H1 (cell line): ENCODE data around the gene FH. TPM values are rescaled to one million over a fixed set of nuclear protein-coding genes. Genes with fewer than 3 reads are reported as not detected.

Experiments
- CTCF ChIA-PET: fragments of 300-600 bp; sonication (Branson Sonifier 250); formaldehyde crosslinking; loops from one replicate; lab custom pipeline; 2021; ENCODE audit not compliant: partially characterized antibody; lab: Charles Lee
- POLR2A ChIA-PET: fragments of 300-600 bp; sonication (Branson Sonifier 250); formaldehyde crosslinking; loops from one replicate; lab custom pipeline; 2021; ENCODE audit warnings: inconsistent platforms; ENCODE audit not compliant: partially characterized antibody; lab: Charles Lee
- DNase-seq, 2 experiments: peaks; one replicate each; pipeline versions ENCODE4 v3.0.0 to v3.0.0-alpha.2; 2010 to 2022; ENCODE audit warnings: low spot score in 2 of 2, low read depth in 1 of 2, mixed read lengths in 1 of 2
- FAIRE-seq: peaks from 2 replicates; lab custom pipeline; 2011; peaks lifted over from hg19 to GRCh38; lab: Jason Lieb, UNC
- H2AFZ ChIP-seq: 2 replicates; pipeline ENCODE4 v1.8.1; 2012; ENCODE audit warnings: low read length, inconsistent platforms
- H2AK5ac ChIP-seq: 2 replicates; pipeline ENCODE4 v1.6.1; 2013; ENCODE audit warnings: low read depth, low read length
- H2BK120ac ChIP-seq: replicated peaks from 2 replicates; pipeline ENCODE3; 2013; ENCODE audit warnings: low read depth, low read length, inconsistent platforms
- H2BK12ac ChIP-seq: 2 replicates; pipeline ENCODE4 v1.6.1; 2013; ENCODE audit warnings: low read depth, low read length
- H2BK15ac ChIP-seq: 2 replicates; pipeline ENCODE4 v1.6.1; 2013; ENCODE audit warnings: low read length
- H2BK20ac ChIP-seq: 2 replicates; pipeline ENCODE4 v1.6.1; 2013; ENCODE audit warnings: low read length
- H2BK5ac ChIP-seq: 2 replicates; pipeline ENCODE4 v1.6.1; 2013; ENCODE audit warnings: low read depth, low read length
- H3K14ac ChIP-seq: 2 replicates; pipeline ENCODE4 v1.6.1; 2013; ENCODE audit warnings: inconsistent platforms; ENCODE audit not compliant: insufficient read length
- H3K18ac ChIP-seq: 2 replicates; pipeline ENCODE4 v1.6.1; 2013; ENCODE audit warnings: low read length; ENCODE audit errors: extremely low read depth
- H3K23ac ChIP-seq: 2 replicates; pipeline ENCODE4 v1.6.1; 2013; ENCODE audit warnings: inconsistent platforms; ENCODE audit not compliant: insufficient read length
- H3K23me2 ChIP-seq: 2 replicates; pipeline ENCODE4 v1.6.1; 2013; ENCODE audit warnings: low read depth, low read length
- H3K27ac ChIP-seq: 2 replicates; pipeline ENCODE4 v1.6.1; 2011; ENCODE audit warnings: low read depth, low read length, inconsistent platforms
- H3K27me3 ChIP-seq, 4 experiments: replicated peaks in 1 of 4; 1 replicate in 1 of 4; 2 replicates in 3 of 4; pipeline versions ENCODE4 v1.6.1 to v1.8.1; 2011 to 2013; ENCODE audit warnings: low read length in 3 of 4, mild to moderate bottlenecking in 3 of 4, inconsistent platforms in 2 of 4, mixed read lengths in 2 of 4, moderate library complexity in 1 of 4; ENCODE audit not compliant: control insufficient read depth in 3 of 4, insufficient read depth in 3 of 4; ENCODE audit errors: extremely low read depth in 1 of 4
- H3K36me3 ChIP-seq, 4 experiments: 2 replicates each; pipeline versions ENCODE4 v1.6.1 to v1.8.1; 2011 to 2013; ENCODE audit warnings: mild to moderate bottlenecking in 4 of 4, low read length in 3 of 4, moderate library complexity in 2 of 4, control low read depth in 1 of 4, inconsistent platforms in 1 of 4; ENCODE audit not compliant: insufficient read depth in 4 of 4, control insufficient read depth in 2 of 4
- H3K4ac ChIP-seq: replicated peaks from 2 replicates; pipeline ENCODE3; 2013; ENCODE audit warnings: low read length, low read depth, mixed read lengths, inconsistent platforms; ENCODE audit not compliant: insufficient read length
- H3K4me1 ChIP-seq, 4 experiments: replicated peaks in 1 of 4; 1 replicate in 1 of 4; 2 replicates in 3 of 4; pipeline versions ENCODE4 v1.6.1 to v1.8.1; 2011 to 2013; ENCODE audit warnings: low read length in 3 of 4, inconsistent platforms in 2 of 4, mixed read lengths in 1 of 4; ENCODE audit not compliant: insufficient read depth in 4 of 4, control insufficient read depth in 3 of 4
- H3K4me2 ChIP-seq, 2 experiments: 2 replicates each; pipeline versions ENCODE4 v1.6.1 to v1.8.1; 2011 to 2013; ENCODE audit warnings: low read depth in 2 of 2, low read length in 2 of 2, control low read depth in 1 of 2, inconsistent platforms in 1 of 2, mild to moderate bottlenecking in 1 of 2; ENCODE audit not compliant: insufficient read depth in 1 of 2
- H3K4me3 ChIP-seq, 4 experiments: fragments of 200-600, 300-600 bp in 1 of 4; sonication (generic), shearing (Covaris generic), sonication (Bioruptor Twin) in 1 of 4; 2 replicates each; pipeline versions ENCODE4 v1.5.1 to v1.8.1; 2011 to 2016; ENCODE audit warnings: low read length in 4 of 4, low read depth in 3 of 4, control low read depth in 2 of 4, inconsistent platforms in 2 of 4, mild to moderate bottlenecking in 2 of 4, mixed read lengths in 1 of 4, moderate library complexity in 1 of 4; ENCODE audit not compliant: insufficient read depth in 2 of 4; ENCODE audit errors: extremely low read depth in 1 of 4
- H3K56ac ChIP-seq: replicated peaks from 2 replicates; pipeline ENCODE3; 2013; ENCODE audit warnings: low read depth, mild to moderate bottlenecking, mixed read lengths, low read length, inconsistent platforms; ENCODE audit not compliant: insufficient read length
- H3K79me1 ChIP-seq: 2 replicates; pipeline ENCODE4 v1.6.1; 2013; ENCODE audit warnings: low read depth, low read length, control low read depth
- H3K79me2 ChIP-seq, 2 experiments: 2 replicates each; pipeline versions ENCODE4 v1.6.1 to v1.8.1; 2012 to 2013; ENCODE audit warnings: low read length in 2 of 2, mild to moderate bottlenecking in 2 of 2, inconsistent platforms in 1 of 2; ENCODE audit not compliant: insufficient read depth in 2 of 2, control insufficient read depth in 1 of 2
- H3K9ac ChIP-seq, 4 experiments: replicated peaks in 1 of 4; 1 replicate in 1 of 4; 2 replicates in 3 of 4; pipeline versions ENCODE4 v1.6.1 to v1.8.1; 2011 to 2013; ENCODE audit warnings: low read depth in 3 of 4, low read length in 3 of 4, control low read depth in 2 of 4, mild to moderate bottlenecking in 2 of 4, moderate library complexity in 2 of 4, inconsistent platforms in 1 of 4; ENCODE audit errors: extremely low read depth in 1 of 4
- H3K9me3 ChIP-seq, 2 experiments: 2 replicates each; pipeline versions ENCODE4 v1.6.1 to v1.8.1; 2012 to 2013; ENCODE audit warnings: mild to moderate bottlenecking in 2 of 2, moderate library complexity in 2 of 2, control low read depth in 1 of 2, inconsistent platforms in 1 of 2, low read depth in 1 of 2, low read length in 1 of 2, mixed read lengths in 1 of 2; ENCODE audit not compliant: insufficient read depth in 2 of 2
- H4K20me1 ChIP-seq, 2 experiments: replicated peaks in 1 of 2; 2 replicates each; pipeline versions ENCODE3 to v1.8.1; 2011 to 2013; ENCODE audit warnings: inconsistent platforms in 2 of 2, low read length in 2 of 2, mild to moderate bottlenecking in 1 of 2; ENCODE audit not compliant: insufficient read depth in 2 of 2, control insufficient read depth in 1 of 2
- H4K5ac ChIP-seq: 2 replicates; pipeline ENCODE4 v1.6.1; 2013; ENCODE audit warnings: low read length, low read depth, mixed read lengths, inconsistent platforms; ENCODE audit not compliant: insufficient read length
- H4K8ac ChIP-seq: 2 replicates; pipeline ENCODE4 v1.8.0; 2013; ENCODE audit warnings: mild to moderate bottlenecking, moderate library complexity, low read length, inconsistent platforms; ENCODE audit not compliant: insufficient read depth; ENCODE audit errors: extremely low read depth
- H4K91ac ChIP-seq: replicated peaks from 2 replicates; pipeline ENCODE3; 2013; ENCODE audit warnings: low read length, mixed read lengths, inconsistent platforms; ENCODE audit not compliant: insufficient read length
- EZH2 ChIP-seq: fragments of 200-600 bp; sonication (generic); IDR thresholded peaks from 2 replicates; pipeline ENCODE4 v1.7.1; 2012; ENCODE audit warnings: low read depth, mild to moderate bottlenecking, moderate library complexity, low read length, inconsistent platforms; ENCODE audit not compliant: severe bottlenecking
- HDAC2 ChIP-seq, 2 experiments: fragments of 300-600 bp in 1 of 2; sonication (generic) in 1 of 2; IDR thresholded peaks; 2 replicates each; pipeline ENCODE4 v1.6.1; 2011 to 2012; ENCODE audit warnings: low read depth in 2 of 2, low read length in 2 of 2, mild to moderate bottlenecking in 2 of 2, moderate library complexity in 2 of 2, borderline replicate concordance in 1 of 2, inconsistent platforms in 1 of 2
- RFX5 ChIP-seq: IDR thresholded peaks from 2 replicates; pipeline ENCODE4 v1.6.1; 2011; ENCODE audit warnings: low read depth, low read length, improper control_type of control experiment, borderline replicate concordance
- SIRT6 ChIP-seq: IDR thresholded peaks from one replicate; pipeline ENCODE4 v1.7.1; 2012; ENCODE audit warnings: low read length, inconsistent platforms
- SP4 ChIP-seq: IDR thresholded peaks from 2 replicates; pipeline ENCODE4 v1.6.1; 2012; ENCODE audit warnings: low read length, inconsistent platforms
- WGBS, 2 experiments: shearing (Covaris generic) in 1 of 2; methylation state at CpG; one replicate each; pipeline versions ENCODE4 v1.1.6 to v1.1.7; 2013 to 2015; ENCODE audit warnings: low lambda C conversion rate in 2 of 2, mixed read lengths in 2 of 2, inconsistent platforms in 1 of 2, low coverage in 1 of 2, missing lambda C conversion rate in 1 of 2; ENCODE audit not compliant: insufficient replicate concordance in 2 of 2, insufficient coverage in 1 of 2, insufficient read length in 1 of 2; ENCODE audit errors: extremely low coverage in 1 of 2, missing lambda C conversion rate in 1 of 2; 5-methylcytosine and 5-hydroxymethylcytosine counted together
- polyA plus RNA-seq, 7 experiments: library from polyadenylated mRNA; depleted of rRNA in 3 of 7; stranded (reverse) in 5 of 7; unstranded in 2 of 7; fragments of >200 nt in 5 of 7; fragments of 200-250 nt in 2 of 7; gene quantifications; 1 replicate in 5 of 7; 2 replicates in 1 of 7; 4 replicates in 1 of 7; pipeline versions ENCODE4 v1.2.1 to v1.2.3, GENCODE V29; 2011 to 2013; ENCODE audit warnings: missing spikeins in 2 of 7, mixed read lengths in 2 of 7
- total RNA-seq: library from RNA; stranded (reverse); fragmentation: NEBNext Ultra II Directional; extraction: Animal tissue kit (Norgen Biotek cat#: 25700); gene quantifications from 2 replicates; pipeline ENCODE4 v1.2.1, GENCODE V29; 2021
- TF ChIP-seq, protein P1 (sequence below): IDR thresholded peaks from 2 replicates; pipeline ENCODE4 v1.6.1; 2012; ENCODE audit warnings: low read length, inconsistent platforms
- TF ChIP-seq, protein P2 (sequence below): IDR thresholded peaks from 2 replicates; pipeline ENCODE4 v1.6.1; 2012; ENCODE audit warnings: inconsistent platforms
- TF ChIP-seq, protein P3 (sequence below), 3 experiments: IDR thresholded peaks; 1 replicate in 2 of 3; 2 replicates in 1 of 3; pipeline versions ENCODE4 v1.5.1 to v1.6.1; 2011; ENCODE audit warnings: low read length in 3 of 3, mild to moderate bottlenecking in 3 of 3, inconsistent platforms in 2 of 3, low read depth in 1 of 3, moderate library complexity in 1 of 3; ENCODE audit not compliant: insufficient read depth in 1 of 3; ENCODE audit errors: control extremely low read depth in 1 of 3

Gene FH
- total and polyA plus RNA-seq, 2 of the 8 experiments (the other 6 are each of a cell fraction or from before 2014, with no cell fraction given), result 45.0 to 81.9 TPM

GRCh38 chr1:241499910-241500309 lies 19.6 kb downstream of the FH start:
- Histone ChIP-seq H3K36me3 (peaks cover 5 to 57% (median 27%) of the 10 kb centered on the region in 4 experiments), H3K4me1 (no peaks in the 10 kb centered on the region), H3K4me2 (no peak overlapping the region), H4K20me1 (no peaks in the 10 kb centered on the region), H3K56ac (no peak overlapping the region), H3K14ac (no peak overlapping the region), H4K5ac (no peak overlapping the region), H3K27me3 (no peaks in the 10 kb centered on the region), H4K8ac (no peak overlapping the region), H2BK12ac (no peak overlapping the region), H3K23ac (no peak overlapping the region), H4K91ac (no peak overlapping the region), H2BK5ac (no peak overlapping the region), H3K18ac (no peak overlapping the region), H3K9me3 (no peaks in the 10 kb centered on the region), H2BK20ac (no peak overlapping the region), H2BK15ac (no peak overlapping the region), H3K4ac (no peak overlapping the region), H3K4me3 (no peak overlapping the region), H3K23me2 (no peaks in the 10 kb centered on the region), H3K27ac (no peak overlapping the region), H2AFZ (no peak overlapping the region), H2AK5ac (no peak overlapping the region), H2BK120ac (no peak overlapping the region), H3K9ac (no peak overlapping the region), H3K79me2 (no peaks in the 10 kb centered on the region), H3K79me1 (no peaks in the 10 kb centered on the region)
- CTCF ChIA-PET, result interaction anchor here (0.8 to 1.7 kb wide), 7 partner anchors 10 to 616 kb away, joined by 3 to 7 read pairs (median 3); no protein-coding TSS in a partner anchor
- 93% methylated on average over 2 of the region's 2 CpGs; no CpG with 5 or more reads in 1 of the 2 experiments for WGBS, 2 experiments
- DNase-seq, result no peak
- FAIRE-seq, result no peak
- POLR2A ChIA-PET, result no interaction called here
- TF ChIP-seq, protein P1, sequence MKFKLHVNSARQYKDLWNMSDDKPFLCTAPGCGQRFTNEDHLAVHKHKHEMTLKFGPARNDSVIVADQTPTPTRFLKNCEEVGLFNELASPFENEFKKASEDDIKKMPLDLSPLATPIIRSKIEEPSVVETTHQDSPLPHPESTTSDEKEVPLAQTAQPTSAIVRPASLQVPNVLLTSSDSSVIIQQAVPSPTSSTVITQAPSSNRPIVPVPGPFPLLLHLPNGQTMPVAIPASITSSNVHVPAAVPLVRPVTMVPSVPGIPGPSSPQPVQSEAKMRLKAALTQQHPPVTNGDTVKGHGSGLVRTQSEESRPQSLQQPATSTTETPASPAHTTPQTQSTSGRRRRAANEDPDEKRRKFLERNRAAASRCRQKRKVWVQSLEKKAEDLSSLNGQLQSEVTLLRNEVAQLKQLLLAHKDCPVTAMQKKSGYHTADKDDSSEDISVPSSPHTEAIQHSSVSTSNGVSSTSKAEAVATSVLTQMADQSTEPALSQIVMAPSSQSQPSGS, result no peak
- TF ChIP-seq, protein P2, sequence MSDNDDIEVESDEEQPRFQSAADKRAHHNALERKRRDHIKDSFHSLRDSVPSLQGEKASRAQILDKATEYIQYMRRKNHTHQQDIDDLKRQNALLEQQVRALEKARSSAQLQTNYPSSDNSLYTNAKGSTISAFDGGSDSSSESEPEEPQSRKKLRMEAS, result no peak
- TF ChIP-seq HDAC2 (IDR thresholded peaks at IDR 0.05; ENCODE audit: borderline replicate concordance in 1 of 2, low read depth in 2 of 2, low read length in 2 of 2) (no peak), SP4 (no peak), EZH2 (no peak), RFX5 (no peak), SIRT6 (no peak)
- TF ChIP-seq, protein P3, sequence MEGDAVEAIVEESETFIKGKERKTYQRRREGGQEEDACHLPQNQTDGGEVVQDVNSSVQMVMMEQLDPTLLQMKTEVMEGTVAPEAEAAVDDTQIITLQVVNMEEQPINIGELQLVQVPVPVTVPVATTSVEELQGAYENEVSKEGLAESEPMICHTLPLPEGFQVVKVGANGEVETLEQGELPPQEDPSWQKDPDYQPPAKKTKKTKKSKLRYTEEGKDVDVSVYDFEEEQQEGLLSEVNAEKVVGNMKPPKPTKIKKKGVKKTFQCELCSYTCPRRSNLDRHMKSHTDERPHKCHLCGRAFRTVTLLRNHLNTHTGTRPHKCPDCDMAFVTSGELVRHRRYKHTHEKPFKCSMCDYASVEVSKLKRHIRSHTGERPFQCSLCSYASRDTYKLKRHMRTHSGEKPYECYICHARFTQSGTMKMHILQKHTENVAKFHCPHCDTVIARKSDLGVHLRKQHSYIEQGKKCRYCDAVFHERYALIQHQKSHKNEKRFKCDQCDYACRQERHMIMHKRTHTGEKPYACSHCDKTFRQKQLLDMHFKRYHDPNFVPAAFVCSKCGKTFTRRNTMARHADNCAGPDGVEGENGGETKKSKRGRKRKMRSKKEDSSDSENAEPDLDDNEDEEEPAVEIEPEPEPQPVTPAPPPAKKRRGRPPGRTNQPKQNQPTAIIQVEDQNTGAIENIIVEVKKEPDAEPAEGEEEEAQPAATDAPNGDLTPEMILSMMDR (IDR thresholded peaks at IDR 0.05; ENCODE audit: control extremely low read depth in 1 of 3, insufficient read depth in 1 of 3, low read depth in 1 of 3, low read length in 3 of 3), result peak in 2 of 3 experiments; percentile 32 to 58; a peak in 2 of 4 replicates
